Activated CD8-positive, alpha-beta memory T cell treated with anti-CD3 and anti-CD28 coated beads, Interleukin-2, amount 10 ng/mL, durations not matched to agents 7 days and 5 days (primary cell): Measurements from ENCODE around the gene RASAL1. TPM values are rescaled to one million over a fixed set of nuclear protein-coding genes. Genes with fewer than 3 reads are reported as not detected.

Source experiments
- ATAC-seq: fragments of 150-1000 bp; cut with Tn5 transposase; one replicate; pipeline ENCODE4 v1.10.0; 2021; ENCODE audit warnings: moderate library complexity
- CTCF ChIA-PET: fragments of 350-600 bp; sonication (Branson Sonifier 250); formaldehyde crosslinking; loops from one replicate; lab custom pipeline; 2021; ENCODE audit warnings: antibody characterized with exemption; lab: Charles Lee
- DNase-seq: peaks from one replicate; pipeline ENCODE4 v3.0.0-alpha.2; 2020
- H3K27ac Mint-ChIP-seq: one replicate; pipeline ENCODE4 v1.8.0; 2021; ENCODE audit warnings: mild to moderate bottlenecking, mixed read lengths
- H3K27me3 Mint-ChIP-seq: one replicate; pipeline ENCODE4 v1.8.0; 2021; ENCODE audit warnings: mixed read lengths
- H3K36me3 Mint-ChIP-seq: one replicate; pipeline ENCODE4 v1.8.0; 2021; ENCODE audit warnings: mild to moderate bottlenecking, mixed read lengths
- H3K4me1 Mint-ChIP-seq: one replicate; pipeline ENCODE4 v1.8.0; 2021; ENCODE audit warnings: mixed read lengths
- H3K4me3 Mint-ChIP-seq: one replicate; pipeline ENCODE4 v1.8.0; 2021; ENCODE audit warnings: mild to moderate bottlenecking, moderate library complexity, mixed read lengths
- H3K9me3 Mint-ChIP-seq: one replicate; pipeline ENCODE4 v1.8.0; 2022; ENCODE audit warnings: low read depth, mixed read lengths
- total RNA-seq, 2 experiments: library from RNA; stranded (reverse); gene quantifications; one replicate each; pipeline ENCODE4 v1.2.3, GENCODE V29; 2021

RASAL1 gene
- total RNA-seq, result not detected

GRCh38 chr12:113135178-113136127, at the start of gene RASAL1:
Gene RASAL1, minus strand, starts transcription at chr12:113135761. Its CDS starts 299 bp downstream, at chr12:113135462.
- DNase-seq, result peak; percentile 77
- no peaks in the 10 kb centered on the region for H3K9me3 Mint-ChIP-seq
- H3K4me1 Mint-ChIP-seq, result peaks cover 12% of the 10 kb centered on the region
- ATAC-seq, result peak; percentile 90
- peak within 1 kb of the TSS; percentile 20 for H3K27ac Mint-ChIP-seq
- no peaks in the 10 kb centered on the region for H3K36me3 Mint-ChIP-seq
- peak within 1 kb of the TSS; percentile 65 for H3K4me3 Mint-ChIP-seq
- peaks cover 17% of the 10 kb centered on the region for H3K27me3 Mint-ChIP-seq
- CTCF ChIA-PET, result interaction anchor here (0.7 to 3.5 kb wide), 5 partner anchors 14 to 143 kb away, joined by 3 to 20 read pairs (median 3); no protein-coding TSS in a partner anchor

- DNase-seq (peak; percentile 93), ATAC-seq (peak; percentile 91)
- no peaks in the 10 kb centered on the region for H3K27me3 Mint-ChIP-seq
- H3K27ac Mint-ChIP-seq, result peak overlapping the region; percentile 97
- H3K36me3 Mint-ChIP-seq, result peaks cover 28% of the 10 kb centered on the region
- no peaks in the 10 kb centered on the region for H3K9me3 Mint-ChIP-seq
- H3K4me1 Mint-ChIP-seq, result peaks cover 44% of the 10 kb centered on the region
- CTCF ChIA-PET, result interaction anchor here (0.6 to 3.7 kb wide), 6 partner anchors 10 to 277 kb away, joined by 3 to 24 read pairs (median 4); no protein-coding TSS in a partner anchor
- H3K4me3 Mint-ChIP-seq, result peak overlapping the region; percentile 98
Measured at GRCh38 chr12:113184900-113185179, 49.3 kb upstream of the RASAL1 start.

- Mint-ChIP-seq H3K4me1 (peaks cover 42% of the 10 kb centered on the region), H3K27me3 (no peaks in the 10 kb centered on the region), H3K27ac (peak overlapping the region; percentile 97), H3K9me3 (no peaks in the 10 kb centered on the region), H3K36me3 (peaks cover 30% of the 10 kb centered on the region), H3K4me3 (peak overlapping the region; percentile 98)
- DNase-seq, result peak; percentile 88
- ATAC-seq, result peak; percentile 79
- CTCF ChIA-PET, result interaction anchor here (0.9 to 3.7 kb wide), 6 partner anchors 10 to 277 kb away, joined by 3 to 24 read pairs (median 4); no protein-coding TSS in a partner anchor
Measured at GRCh38 chr12:113184098-113184899, 48.7 kb upstream of the RASAL1 start.

- Mint-ChIP-seq H3K27ac (peak overlapping the region; percentile 97), H3K27me3 (no peaks in the 10 kb centered on the region), H3K36me3 (peaks cover 35% of the 10 kb centered on the region), H3K4me3 (peak overlapping the region; percentile 98), H3K9me3 (no peaks in the 10 kb centered on the region), H3K4me1 (peaks cover 37% of the 10 kb centered on the region)
- ATAC-seq (no peak), DNase-seq (no peak)
- CTCF ChIA-PET, result interaction anchor here (1.4 to 3.7 kb wide), 2 partner anchors 10 to 25 kb away, joined by 3 to 24 read pairs; no protein-coding TSS in a partner anchor
Measured at GRCh38 chr12:113183030-113183589, 47.5 kb upstream of the RASAL1 start.

GRCh38 chr12:113181975-113182374, 46.4 kb upstream of the RASAL1 start:
- CTCF ChIA-PET, result interaction anchor here (3.7 kb wide), 1 partner anchor 9 kb away, joined by 24 read pairs; no protein-coding TSS in a partner anchor
- no peaks in the 10 kb centered on the region for H3K9me3 Mint-ChIP-seq
- H3K36me3 Mint-ChIP-seq, result peaks cover 41% of the 10 kb centered on the region
- ATAC-seq (no peak), DNase-seq (no peak)
- H3K4me3 Mint-ChIP-seq, result no peak overlapping the region
- H3K4me1 Mint-ChIP-seq, result peaks cover 30% of the 10 kb centered on the region
- no peak overlapping the region for H3K27ac Mint-ChIP-seq
- no peaks in the 10 kb centered on the region for H3K27me3 Mint-ChIP-seq

- CTCF ChIA-PET, result interaction anchor here (1.0 to 1.1 kb wide), 2 partner anchors 18 to 43 kb away, joined by 3 read pairs; no protein-coding TSS in a partner anchor
- no peak overlapping the region for H3K4me3 Mint-ChIP-seq
- ATAC-seq, result no peak
- no peaks in the 10 kb centered on the region for H3K27me3 Mint-ChIP-seq
- H3K4me1 Mint-ChIP-seq, result peaks cover 21% of the 10 kb centered on the region
- no peak overlapping the region for H3K27ac Mint-ChIP-seq
- no peak for DNase-seq
- H3K36me3 Mint-ChIP-seq, result peaks cover 52% of the 10 kb centered on the region
- H3K9me3 Mint-ChIP-seq, result no peaks in the 10 kb centered on the region
Measured at GRCh38 chr12:113180333-113180732, 44.8 kb upstream of the RASAL1 start.

GRCh38 chr12:113179023-113179422, 43.5 kb upstream of the RASAL1 start:
- H3K4me1 Mint-ChIP-seq, result peaks cover 18% of the 10 kb centered on the region
- no peak overlapping the region for H3K27ac Mint-ChIP-seq
- DNase-seq (no peak), ATAC-seq (no peak)
- CTCF ChIA-PET, result no interaction called here
- no peaks in the 10 kb centered on the region for H3K27me3 Mint-ChIP-seq
- H3K9me3 Mint-ChIP-seq, result no peaks in the 10 kb centered on the region
- peaks cover 55% of the 10 kb centered on the region for H3K36me3 Mint-ChIP-seq
- H3K4me3 Mint-ChIP-seq, result no peak overlapping the region

- peaks cover 2% of the 10 kb centered on the region for H3K4me1 Mint-ChIP-seq
- no peak overlapping the region for H3K4me3 Mint-ChIP-seq
- DNase-seq (peak; percentile 82), ATAC-seq (peak; percentile 84)
- H3K9me3 Mint-ChIP-seq, result no peaks in the 10 kb centered on the region
- no peak overlapping the region for H3K27ac Mint-ChIP-seq
- CTCF ChIA-PET, result interaction anchor here (0.6 to 5.3 kb wide), 31 partner anchors 9 to 727 kb away, joined by 3 to 62 read pairs (median 4); partner anchors contain the start of gene DDX54
- peaks cover 61% of the 10 kb centered on the region for H3K36me3 Mint-ChIP-seq
- no peaks in the 10 kb centered on the region for H3K27me3 Mint-ChIP-seq
Measured at GRCh38 chr12:113174461-113175384, 39.2 kb upstream of the RASAL1 start.

- DNase-seq (no peak), ATAC-seq (no peak)
- peaks cover 2% of the 10 kb centered on the region for H3K4me1 Mint-ChIP-seq
- no peaks in the 10 kb centered on the region for H3K9me3 Mint-ChIP-seq
- H3K27me3 Mint-ChIP-seq, result no peaks in the 10 kb centered on the region
- CTCF ChIA-PET, result interaction anchor here (1.1 to 5.3 kb wide), 12 partner anchors 10 to 180 kb away, joined by 3 to 62 read pairs (median 8); partner anchors contain the start of gene DDX54
- no peak overlapping the region for H3K4me3 Mint-ChIP-seq
- peaks cover 52% of the 10 kb centered on the region for H3K36me3 Mint-ChIP-seq
- H3K27ac Mint-ChIP-seq, result no peak overlapping the region
Measured at GRCh38 chr12:113173081-113173698, 37.6 kb upstream of the RASAL1 start.

- H3K36me3 Mint-ChIP-seq, result peaks cover 42% of the 10 kb centered on the region
- CTCF ChIA-PET, result interaction anchor here (1.0 to 5.3 kb wide), 7 partner anchors 11 to 179 kb away, joined by 3 to 62 read pairs (median 4); partner anchors contain the start of gene DDX54
- H3K9me3 Mint-ChIP-seq, result no peaks in the 10 kb centered on the region
- no peak overlapping the region for H3K27ac Mint-ChIP-seq
- peaks cover 2% of the 10 kb centered on the region for H3K4me1 Mint-ChIP-seq
- ATAC-seq (no peak), DNase-seq (no peak)
- no peaks in the 10 kb centered on the region for H3K27me3 Mint-ChIP-seq
- H3K4me3 Mint-ChIP-seq, result no peak overlapping the region
Measured at GRCh38 chr12:113172185-113172584, 36.6 kb upstream of the RASAL1 start.

- peaks cover 2% of the 10 kb centered on the region for H3K4me1 Mint-ChIP-seq
- H3K4me3 Mint-ChIP-seq, result no peak overlapping the region
- no peak overlapping the region for H3K27ac Mint-ChIP-seq
- CTCF ChIA-PET, result interaction anchor here (0.7 to 5.3 kb wide), 6 partner anchors 17 to 179 kb away, joined by 3 to 62 read pairs (median 4); no protein-coding TSS in a partner anchor
- H3K9me3 Mint-ChIP-seq, result no peaks in the 10 kb centered on the region
- no peak for DNase-seq
- H3K27me3 Mint-ChIP-seq, result no peaks in the 10 kb centered on the region
- no peak for ATAC-seq
- peaks cover 36% of the 10 kb centered on the region for H3K36me3 Mint-ChIP-seq
Measured at GRCh38 chr12:113171543-113171942, 36.0 kb upstream of the RASAL1 start.
